ENCODE measurements around the gene SAMD11. TPM values are rescaled to one million over a fixed set of nuclear protein-coding genes. Genes with fewer than 3 reads are reported as not detected.

SAMD11 gene
- total RNA-seq, 4 donors from 2014 or later = 2.2 to 26.9 (median 3.0) TPM; not detected in 1

DNA sequence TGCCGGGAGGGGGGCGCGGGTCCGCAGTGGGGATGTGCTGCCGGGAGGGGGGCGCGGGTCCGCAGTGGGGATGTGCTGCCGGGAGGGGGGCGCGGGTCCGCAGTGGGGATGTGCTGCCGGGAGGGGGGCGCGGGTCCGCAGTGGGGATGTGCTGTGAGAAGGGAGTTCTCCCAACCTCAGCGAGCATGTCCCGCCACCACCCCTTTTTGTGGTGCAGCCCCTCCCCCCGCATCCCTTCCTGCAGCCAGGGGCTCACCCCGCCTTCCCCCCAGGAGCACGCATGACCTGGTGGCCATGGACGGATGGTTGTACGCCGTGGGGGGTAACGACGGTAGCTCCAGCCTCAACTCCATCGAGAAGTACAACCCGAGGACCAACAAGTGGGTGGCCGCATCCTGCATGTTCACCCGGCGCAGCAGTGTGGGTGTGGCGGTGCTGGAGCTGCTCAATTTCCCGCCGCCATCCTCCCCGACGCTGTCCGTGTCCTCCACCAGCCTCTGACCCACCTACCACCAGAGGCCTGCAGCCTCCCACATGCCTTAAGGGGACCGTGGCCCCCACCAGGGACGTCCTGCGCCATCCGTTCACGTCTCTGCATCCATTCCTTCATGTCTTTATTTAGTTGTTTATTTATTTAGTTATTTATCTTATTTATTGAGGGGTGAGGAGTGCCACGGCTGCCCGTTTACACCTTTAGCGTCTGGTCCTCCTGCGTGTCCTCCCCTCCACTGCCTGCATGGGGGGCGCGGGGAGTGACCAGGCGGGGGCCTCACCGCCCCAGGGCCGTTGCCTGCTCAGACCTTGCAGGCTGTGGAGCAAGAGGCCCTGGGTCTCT is 41.2 kb downstream of the SAMD11 start:
- DNase-seq = no peak
- H3K36me3 ChIP-seq = no peaks in the 10 kb centered on the region
- no peak overlapping the region for H3K27ac ChIP-seq
- WGBS, 2 donors (ENCODE audit: low coverage in 1 of 2) = 93% methylated on average over 3 to 37 of the region's 51 CpGs
- no peak overlapping the region for H3K4me3 ChIP-seq
- no peaks in the 10 kb centered on the region for H3K9me3 ChIP-seq
- in situ Hi-C loops (cut with MboI; ENCODE audit: low pct_ligation_motif_present in 1 of 4, low pct_unique_long_range_greater_than_20kb in 1 of 4, low sequenced_read_pairs in 3 of 4) = no loop called here
- peaks cover 14 to 28% (median 22%) of the 10 kb centered on the region in 4 donors for H3K4me1 ChIP-seq
- peaks cover 18% of the 10 kb centered on the region for H3K27me3 ChIP-seq
- intact Hi-C loops (cut with DNase I; ENCODE audit: low total_unique reads) = loop anchor here (5.0 kb wide), 1 partner anchor 53 kb away; no protein-coding TSS in a partner anchor
- TF ChIP-seq EP300 (IDR thresholded peaks at IDR 0.05; ENCODE audit: low read depth) (no peak), POLR2A (IDR thresholded peaks at IDR 0.05) (no peak), CTCF (IDR thresholded peaks at IDR 0.05) (no peak), POLR2AphosphoS5 (IDR thresholded peaks at IDR 0.05) (no peak)

GRCh38 chr1:965526-966134 is 41.9 kb downstream of the SAMD11 start:
- H3K27ac ChIP-seq = peak overlapping the region in 2 of 4 donors; percentile 72 to 76
- in situ Hi-C loops (cut with MboI; ENCODE audit: low pct_ligation_motif_present in 1 of 4, low pct_unique_long_range_greater_than_20kb in 1 of 4, low sequenced_read_pairs in 3 of 4) (no loop called here), intact Hi-C loops (cut with DNase I; ENCODE audit: low total_unique reads) (loop anchor here (5.0 kb wide), 1 partner anchor 53 kb away; no protein-coding TSS in a partner anchor)
- H3K27me3 ChIP-seq = peaks cover 24% of the 10 kb centered on the region
- WGBS, 2 donors (ENCODE audit: low coverage in 1 of 2) = 81 to 85% methylated on average over 4 to 26 of the region's 26 CpGs
- no peak for TF ChIP-seq POLR2A (IDR thresholded peaks at IDR 0.05)
- no peak for TF ChIP-seq CTCF (IDR thresholded peaks at IDR 0.05)
- TF ChIP-seq EP300 (IDR thresholded peaks at IDR 0.05; ENCODE audit: low read depth) = no peak
- no peak for TF ChIP-seq POLR2AphosphoS5 (IDR thresholded peaks at IDR 0.05)
- DNase-seq = no peak
- H3K9me3 ChIP-seq = no peaks in the 10 kb centered on the region
- no peaks in the 10 kb centered on the region for H3K36me3 ChIP-seq
- H3K4me3 ChIP-seq = no peak overlapping the region
- H3K4me1 ChIP-seq = peaks cover 12 to 23% (median 18%) of the 10 kb centered on the region in 4 donors

GRCh38 chr1:966135-966703 is 42.5 kb downstream of the SAMD11 start, which contains the start of gene PLEKHN1:
Gene PLEKHN1 (plus strand): TSS chr1:966482. CDS start chr1:966532, 50 bp downstream.
- peak; percentile 60 for DNase-seq
- Histone ChIP-seq H3K4me3 (peak within 1 kb of the TSS; percentile 17 to 69 (median 52)), H3K27ac (peak within 1 kb of the TSS; percentile 72 to 78 (median 75)), H3K36me3 (no peaks in the 10 kb centered on the region), H3K27me3 (peaks cover 30% of the 10 kb centered on the region), H3K4me1 (peaks cover 12 to 21% (median 17%) of the 10 kb centered on the region in 4 donors), H3K9me3 (no peaks in the 10 kb centered on the region)
- in situ Hi-C loops (cut with MboI; ENCODE audit: low pct_ligation_motif_present in 1 of 4, low pct_unique_long_range_greater_than_20kb in 1 of 4, low sequenced_read_pairs in 3 of 4) = no loop called here
- no peak for TF ChIP-seq POLR2A (IDR thresholded peaks at IDR 0.05)
- no peak for TF ChIP-seq CTCF (IDR thresholded peaks at IDR 0.05)
- no peak for TF ChIP-seq POLR2AphosphoS5 (IDR thresholded peaks at IDR 0.05)
- TF ChIP-seq EP300 (IDR thresholded peaks at IDR 0.05; ENCODE audit: low read depth) = no peak
- 22% methylated on average over 20 of the region's 31 CpGs; no CpG with 5 or more reads in 1 of the 2 donors for WGBS, 2 donors (ENCODE audit: low coverage in 1 of 2)
- intact Hi-C loops (cut with DNase I; ENCODE audit: low total_unique reads) = loop anchor here (5.0 kb wide), 1 partner anchor 54 kb away; no protein-coding TSS in a partner anchor

Measured in transverse colon (tissue), 4 donors.